HG02798 (cell line): Measurements from ENCODE around the gene ANKS1A.
"Not testable (repeated sequence)": the region's sequence is repeated elsewhere in the genome, so short reads cannot be mapped to it uniquely, and the experiment has no call there.

Experiments used
- ATAC-seq: cut with Tn5 transposase; IDR thresholded peaks from one replicate; pipeline ENCODE4 v1.9.1; 2021; ENCODE audit warnings: mild to moderate bottlenecking; ENCODE audit not compliant: unreplicated experiment, poor library complexity

The ANKS1A gene

GRCh38 chr6:34917626-34918285 is 28.7 kb downstream of the ANKS1A start:
- no peak for ATAC-seq

- ATAC-seq: no peak
Measured at GRCh38 chr6:34919651-34920050, 30.6 kb downstream of the ANKS1A start.

- ATAC-seq: no peak
Measured at GRCh38 chr6:34920097-34920496, 31.0 kb downstream of the ANKS1A start.

- no peak for ATAC-seq
Measured at GRCh38 chr6:34922177-34922663, 33.2 kb downstream of the ANKS1A start.

GRCh38 chr6:34924831-34925625 is 36.0 kb downstream of the ANKS1A start:
- no peak for ATAC-seq

- no peak for ATAC-seq
Measured at GRCh38 chr6:34926655-34927054, 37.6 kb downstream of the ANKS1A start.

GRCh38 chr6:34928220-34928619 is 39.2 kb downstream of the ANKS1A start:
- no peak for ATAC-seq

- no peak for ATAC-seq
Measured at GRCh38 chr6:34928695-34929094, 39.6 kb downstream of the ANKS1A start.

- ATAC-seq: no peak
Measured at GRCh38 chr6:34929241-34929978, 40.4 kb downstream of the ANKS1A start.

GRCh38 chr6:34930221-34930620 is 41.2 kb downstream of the ANKS1A start:
- no peak for ATAC-seq

GRCh38 chr6:34932202-34932601 is 43.1 kb downstream of the ANKS1A start:
- ATAC-seq: not testable (repeated sequence)

- ATAC-seq: no peak
Measured at GRCh38 chr6:34934516-34934915, 45.5 kb downstream of the ANKS1A start.

- ATAC-seq: no peak
Measured at GRCh38 chr6:34938268-34938667, 49.2 kb downstream of the ANKS1A start.

- ATAC-seq: no peak
Measured at GRCh38 chr6:34940030-34940434, 51.0 kb downstream of the ANKS1A start.

- ATAC-seq: no peak
Measured at GRCh38 chr6:34941421-34941820, 52.4 kb downstream of the ANKS1A start.

GRCh38 chr6:34945317-34945716 is 56.3 kb downstream of the ANKS1A start:
- no peak for ATAC-seq

- no peak for ATAC-seq
Measured at GRCh38 chr6:34947561-34947960, 58.5 kb downstream of the ANKS1A start.

GRCh38 chr6:34949636-34950035 is 60.6 kb downstream of the ANKS1A start:
- no peak for ATAC-seq

GRCh38 chr6:34950849-34951248 is 61.8 kb downstream of the ANKS1A start:
- no peak for ATAC-seq

GRCh38 chr6:34951731-34952130 is 62.7 kb downstream of the ANKS1A start:
- ATAC-seq: no peak
